NB4 (cell line): ENCODE results near the gene PHF14.
"Not testable (repeated sequence)": the region's sequence is repeated elsewhere in the genome, so short reads cannot be mapped to it uniquely, and the experiment has no call there.

Experiments
- DNase-seq: peaks from one replicate; pipeline ENCODE4 v3.0.0; 2010; ENCODE audit warnings: low read depth
- H3K4me3 ChIP-seq: one replicate; pipeline ENCODE4 v1.5.1; 2011; ENCODE audit warnings: mild to moderate bottlenecking, low read depth, low read length, moderate library complexity
- CTCF ChIP-seq: IDR thresholded peaks from one replicate; pipeline ENCODE4 v1.5.1; 2012; ENCODE audit warnings: low read depth, low read length
- MAX ChIP-seq: IDR thresholded peaks from 2 replicates; pipeline ENCODE4 v1.6.1; 2011; ENCODE audit warnings: low read depth, low read length
- MYC ChIP-seq: IDR thresholded peaks from 2 replicates; pipeline ENCODE4 v1.6.1; 2011; ENCODE audit warnings: low read depth, low read length
- POLR2A ChIP-seq: IDR thresholded peaks from 2 replicates; pipeline ENCODE4 v1.6.1; 2011; ENCODE audit warnings: mild to moderate bottlenecking; ENCODE audit not compliant: insufficient read length; ENCODE audit errors: extremely low read depth

Gene PHF14

GRCh38 chr7:10977113-10977512 is 3.4 kb downstream of the PHF14 start:
- TF ChIP-seq POLR2A, result no peak
- TF ChIP-seq CTCF, result no peak
- no peak for TF ChIP-seq MYC
- TF ChIP-seq MAX, result no peak
- no peak overlapping the region for H3K4me3 ChIP-seq
- no peak for DNase-seq

- TF ChIP-seq CTCF (no peak), MYC (no peak), POLR2A (no peak), MAX (no peak)
- no peak for DNase-seq
- no peak overlapping the region for H3K4me3 ChIP-seq
These were observed 7.6 kb downstream of the PHF14 start for GRCh38 chr7:10981317-10981716.

GRCh38 chr7:10990748-10991147 is 17.1 kb downstream of the PHF14 start:
- H3K4me3 ChIP-seq, DNase-seq: not testable (repeated sequence)

GRCh38 chr7:10995482-10996166 is 22.0 kb downstream of the PHF14 start:
- DNase-seq, H3K4me3 ChIP-seq: not testable (repeated sequence)

- H3K4me3 ChIP-seq, result no peak overlapping the region
- peak; percentile 16 for DNase-seq
- TF ChIP-seq MAX (no peak), MYC (no peak), POLR2A (no peak), CTCF (no peak)
These were observed 25.5 kb downstream of the PHF14 start for GRCh38 chr7:10998996-10999757.

GRCh38 chr7:11005202-11005601 is 31.5 kb downstream of the PHF14 start:
- no peak overlapping the region for H3K4me3 ChIP-seq
- no peak for DNase-seq
- no peak for TF ChIP-seq MAX
- TF ChIP-seq MYC, result no peak
- no peak for TF ChIP-seq CTCF
- no peak for TF ChIP-seq POLR2A

- H3K4me3 ChIP-seq, result no peak overlapping the region
- TF ChIP-seq MAX (no peak), CTCF (no peak)
- no peak for DNase-seq
These were observed 32.6 kb downstream of the PHF14 start for GRCh38 chr7:11006291-11006690.
